ENCODE data around the gene C15orf62.

C15orf62 gene

DNA sequence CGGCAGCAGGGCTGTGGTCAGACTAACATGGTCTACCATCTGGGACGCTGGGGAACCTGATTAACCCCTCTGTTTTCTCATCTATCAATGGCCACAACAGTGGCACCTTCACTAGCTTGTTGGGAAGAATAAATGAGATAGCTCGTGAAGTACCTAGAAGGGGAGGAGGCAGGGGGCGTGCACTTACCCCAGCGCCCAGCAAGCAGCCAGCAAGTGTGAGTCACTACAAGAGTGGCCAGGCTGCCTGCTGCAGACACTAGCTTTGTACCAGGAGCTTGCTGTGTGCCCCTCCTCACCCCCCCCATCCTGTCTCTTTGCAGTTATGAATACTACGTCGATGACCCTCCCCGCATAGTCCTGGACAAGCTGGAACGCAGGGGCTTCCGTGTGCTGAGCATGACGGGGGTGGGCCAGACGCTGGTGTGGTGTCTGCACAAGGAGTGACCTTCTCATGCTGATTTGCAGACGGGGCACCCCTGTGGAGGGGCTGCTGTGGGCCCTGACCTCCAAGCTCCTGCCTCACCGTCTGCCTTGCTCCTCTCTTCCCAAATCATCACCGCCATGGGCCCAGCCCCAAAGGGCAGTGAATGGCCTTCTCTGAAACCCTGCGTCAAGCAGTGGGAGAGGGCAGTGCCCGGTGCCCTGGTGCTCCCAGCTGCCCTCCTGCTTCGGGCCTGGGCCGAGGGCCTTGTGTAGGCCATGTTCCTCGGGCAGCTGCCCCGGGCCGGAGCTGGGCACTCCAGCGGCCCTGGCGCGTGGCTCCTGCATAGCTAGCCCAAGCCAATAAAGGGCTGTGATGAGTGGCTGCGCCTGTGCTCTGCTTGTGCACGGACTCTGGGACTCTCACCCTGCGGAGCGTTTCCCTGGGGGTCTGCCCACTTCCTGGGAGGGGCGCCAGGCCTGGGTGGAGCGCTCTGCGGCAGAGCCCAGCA, 2.6 kb upstream of the C15orf62 start:
- no peaks in the 10 kb centered on the region for H3K27me3 Mint-ChIP-seq
- DNase-seq (no peak), ATAC-seq (no peak)
- no peak overlapping the region for H3K4me3 Mint-ChIP-seq
- no peaks in the 10 kb centered on the region for H3K9me3 Mint-ChIP-seq
- H3K27ac Mint-ChIP-seq, result peak overlapping the region in 1 of 2 donors; percentile 48
- H3K4me1 Mint-ChIP-seq, result peaks cover 88% of the 10 kb centered on the region

DNA sequence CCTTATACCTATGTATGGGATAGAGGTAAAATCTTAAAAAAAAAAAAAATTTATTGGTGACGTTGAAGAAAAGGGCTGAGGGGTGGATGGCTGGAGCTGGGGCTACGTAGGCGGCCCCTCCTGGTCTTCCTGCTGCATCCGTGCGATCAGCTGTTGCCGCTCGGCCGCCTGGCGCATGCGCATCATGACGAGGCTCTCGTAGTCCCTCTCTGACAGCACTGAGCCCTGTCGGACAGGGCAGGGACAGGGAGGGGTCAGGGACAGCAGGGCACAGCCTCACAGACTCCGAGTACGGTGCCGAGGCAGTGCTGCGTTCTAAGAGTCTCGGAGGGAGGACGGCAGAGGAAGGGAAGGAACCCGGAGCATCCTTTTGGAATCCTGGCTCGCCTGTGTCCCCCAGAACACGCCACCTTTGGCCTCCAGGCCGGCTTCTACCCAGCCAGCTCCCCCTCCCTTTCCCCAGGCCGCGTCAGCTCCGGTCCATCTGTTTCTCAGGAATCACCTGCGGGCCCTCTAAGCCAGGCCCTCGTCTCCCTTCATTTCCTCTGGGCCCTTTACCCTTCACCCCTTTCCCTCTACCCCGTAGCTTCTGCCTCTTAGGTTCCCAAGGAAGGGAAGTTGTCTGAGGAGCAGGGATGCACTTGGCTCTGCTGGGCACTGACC, 1.8 kb upstream of the C15orf62 start:
- Mint-ChIP-seq H3K9me3 (no peaks in the 10 kb centered on the region), H3K4me3 (peak overlapping the region in 1 of 2 donors; percentile 74), H3K27ac (peak overlapping the region in 1 of 2 donors; percentile 95), H3K27me3 (no peaks in the 10 kb centered on the region), H3K4me1 (peaks cover 83% of the 10 kb centered on the region)
- no peak for ATAC-seq
- DNase-seq, result no peak

DNA sequence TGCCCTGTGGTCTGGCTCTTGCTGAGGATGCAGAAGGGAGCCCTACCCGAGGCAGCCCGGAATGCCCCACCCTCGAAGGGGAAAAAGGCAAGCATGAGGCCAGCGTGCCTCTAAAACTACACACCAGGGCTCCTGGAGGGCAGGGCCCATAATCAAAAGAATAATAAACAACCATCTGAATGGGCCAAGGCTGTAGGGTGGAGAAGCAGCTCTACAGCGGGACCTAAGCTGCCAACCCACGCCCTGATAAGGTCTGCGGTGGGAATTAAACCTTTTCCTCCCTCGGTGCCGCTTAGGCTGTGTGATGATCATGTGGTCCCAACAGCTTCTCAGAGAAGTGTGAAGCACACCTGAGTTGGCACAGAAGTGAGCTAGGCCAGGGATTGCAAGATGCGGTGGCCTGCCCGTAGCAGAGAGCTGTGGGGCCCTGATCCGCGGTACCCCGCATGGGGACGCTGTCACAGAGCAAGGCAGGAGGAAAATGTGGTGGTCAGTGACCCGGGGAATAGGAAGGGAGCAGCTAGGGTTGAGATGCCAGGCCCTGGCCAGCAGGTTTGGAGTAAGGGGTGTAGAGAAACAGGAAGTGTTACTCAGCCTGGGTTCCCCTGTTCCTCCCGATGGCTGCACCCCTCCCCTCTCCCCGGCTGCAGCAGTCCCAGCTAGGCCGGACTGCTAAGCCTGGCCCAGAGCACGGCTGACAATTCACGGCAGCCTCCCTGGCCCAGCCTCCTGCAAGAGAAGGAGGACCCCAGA, 1.1 kb upstream of the C15orf62 start:
- ATAC-seq, result peak; percentile 3

DNA sequence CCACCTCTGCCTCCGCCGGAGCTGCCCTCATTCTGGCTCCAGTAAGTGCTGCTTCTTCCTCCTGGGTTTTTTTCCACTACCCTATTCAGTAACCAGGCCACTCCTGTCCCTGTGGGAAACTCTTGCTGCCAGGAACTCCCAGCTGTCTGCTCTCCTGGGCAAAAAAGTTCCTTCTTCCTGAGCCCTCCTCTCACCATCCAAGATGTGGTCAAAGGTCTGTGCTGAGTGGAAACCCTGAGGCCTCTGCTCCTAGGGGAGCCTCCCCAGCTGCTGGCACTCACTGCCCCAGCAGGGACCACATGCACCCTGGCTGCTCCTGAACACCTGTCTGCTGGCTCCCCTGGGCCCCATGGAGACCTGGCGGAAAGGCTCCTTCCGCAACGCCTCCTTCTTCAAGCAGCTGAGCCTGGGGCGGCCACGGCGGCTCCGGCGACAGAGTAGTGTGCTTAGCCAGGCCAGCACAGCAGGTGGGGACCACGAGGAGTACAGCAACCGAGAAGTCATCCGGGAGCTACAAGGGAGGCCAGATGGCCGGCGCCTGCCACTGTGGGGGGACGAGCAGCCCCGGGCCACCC, 454 bp downstream of the C15orf62 start:
- H3K4me1 Mint-ChIP-seq, result peaks cover 62% of the 10 kb centered on the region
- no peak for ATAC-seq
- H3K27me3 Mint-ChIP-seq, result no peaks in the 10 kb centered on the region
- DNase-seq, result no peak
- no peaks in the 10 kb centered on the region for H3K9me3 Mint-ChIP-seq
- peak overlapping the region; percentile 74 to 85 for H3K4me3 Mint-ChIP-seq
- peak overlapping the region; percentile 95 to 96 for H3K27ac Mint-ChIP-seq

More for the DNA sequence above, 1.1 kb upstream of the C15orf62 start:
- H3K4me1 Mint-ChIP-seq, result peaks cover 76% of the 10 kb centered on the region
- H3K4me3 Mint-ChIP-seq, result peak overlapping the region; percentile 74 to 85
- H3K27ac Mint-ChIP-seq, result peak overlapping the region; percentile 95 to 96
- H3K9me3 Mint-ChIP-seq, result no peaks in the 10 kb centered on the region
- DNase-seq, result no peak
- H3K27me3 Mint-ChIP-seq, result no peaks in the 10 kb centered on the region

DNA sequence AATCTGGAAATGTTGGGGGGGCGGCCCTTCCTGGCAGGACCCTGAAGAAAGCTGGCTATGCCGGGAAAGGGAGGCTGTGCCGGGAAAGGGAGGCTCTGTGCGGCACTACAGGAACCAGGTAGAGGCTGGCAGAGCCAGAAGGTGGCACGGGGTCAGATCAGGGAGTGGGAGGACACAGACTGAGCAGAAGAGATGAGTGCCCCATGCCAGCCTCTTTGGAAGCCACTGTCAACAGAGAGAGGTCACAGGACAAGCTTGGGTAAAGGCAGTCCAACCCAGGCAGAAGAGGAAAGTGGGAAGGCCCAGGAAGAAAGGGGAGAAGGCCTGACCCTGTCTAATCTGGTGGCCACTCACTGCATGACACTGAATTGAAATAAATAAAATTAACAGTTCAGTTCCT, 1.5 kb downstream of the C15orf62 start:
- Mint-ChIP-seq H3K4me3 (no peak overlapping the region), H3K9me3 (no peaks in the 10 kb centered on the region), H3K27me3 (no peaks in the 10 kb centered on the region), H3K27ac (no peak overlapping the region), H3K4me1 (peaks cover 52% of the 10 kb centered on the region)
- ATAC-seq (no peak), DNase-seq (no peak)

DNA sequence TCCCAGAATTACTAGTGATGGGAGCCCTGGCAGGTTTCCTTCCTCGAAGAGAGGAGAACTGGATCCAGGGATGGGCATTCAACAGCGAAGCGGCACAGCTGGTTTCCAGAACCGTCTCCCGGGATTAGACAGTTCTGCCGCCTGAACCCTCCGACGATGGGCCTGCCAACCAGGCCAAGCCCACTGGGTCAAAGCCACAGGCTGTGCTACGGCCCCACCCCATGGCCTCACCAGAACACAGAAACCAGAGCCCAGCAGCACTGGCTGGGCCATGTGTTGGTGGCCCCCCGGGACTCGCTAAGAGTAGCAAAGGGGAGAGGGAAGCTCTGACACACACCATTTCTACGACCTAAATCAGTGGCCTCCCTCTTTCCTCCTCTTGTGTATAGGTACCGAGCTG, 2.2 kb downstream of the C15orf62 start:
- Mint-ChIP-seq H3K4me3 (no peak overlapping the region), H3K4me1 (peaks cover 52% of the 10 kb centered on the region), H3K27ac (no peak overlapping the region), H3K9me3 (no peaks in the 10 kb centered on the region), H3K27me3 (no peaks in the 10 kb centered on the region)
- ATAC-seq, result no peak
- no peak for DNase-seq

DNA sequence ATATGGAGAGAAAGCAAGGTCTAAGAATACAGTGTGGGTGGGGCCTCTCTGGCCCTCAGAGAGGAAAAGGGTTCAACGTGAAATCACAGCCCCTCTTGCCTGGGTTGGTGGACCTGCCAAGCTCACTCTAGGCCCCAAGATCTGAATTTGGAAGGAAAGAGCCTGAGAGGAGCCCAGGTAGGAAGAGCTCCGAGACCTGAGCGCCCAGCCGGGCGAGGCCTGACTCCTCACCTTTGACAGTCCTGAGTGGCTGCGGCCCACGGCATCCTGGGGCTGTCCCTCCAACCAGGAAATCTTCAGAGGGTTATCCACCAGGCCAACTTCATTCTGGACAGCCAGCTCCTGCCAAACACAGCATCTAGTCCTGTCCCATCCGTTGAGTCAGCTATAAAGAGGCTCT, 3.7 kb downstream of the C15orf62 start:
- ATAC-seq, result no peak
- no peak for DNase-seq
- peaks cover 43% of the 10 kb centered on the region for H3K4me1 Mint-ChIP-seq
- H3K27me3 Mint-ChIP-seq, result no peaks in the 10 kb centered on the region
- no peak overlapping the region for H3K27ac Mint-ChIP-seq
- no peaks in the 10 kb centered on the region for H3K9me3 Mint-ChIP-seq
- H3K4me3 Mint-ChIP-seq, result no peak overlapping the region

DNA sequence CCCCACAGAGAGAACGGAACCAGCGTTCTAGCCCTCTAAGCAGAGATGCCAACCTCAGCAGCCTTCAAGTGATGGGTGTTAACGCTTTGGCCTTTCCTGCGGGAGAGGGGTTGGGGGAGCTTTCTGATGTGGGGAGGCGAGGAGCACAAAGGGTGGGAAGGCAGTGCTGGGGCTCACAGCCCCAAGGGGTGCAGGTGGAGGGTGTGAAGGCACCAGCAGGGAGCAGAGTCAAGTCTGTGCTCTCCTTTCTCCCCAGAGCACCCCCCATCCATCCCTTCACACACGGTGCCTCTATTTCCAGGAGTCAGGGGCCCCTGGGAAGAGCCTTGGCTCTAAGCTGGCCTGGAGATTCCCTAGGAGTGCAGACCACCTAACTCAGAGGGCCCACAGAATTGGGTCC, 4.1 kb downstream of the C15orf62 start:
- DNase-seq (no peak), ATAC-seq (no peak)
- Mint-ChIP-seq H3K9me3 (no peaks in the 10 kb centered on the region), H3K4me1 (peaks cover 39% of the 10 kb centered on the region), H3K27ac (no peak overlapping the region), H3K4me3 (no peak overlapping the region), H3K27me3 (no peaks in the 10 kb centered on the region)

DNA sequence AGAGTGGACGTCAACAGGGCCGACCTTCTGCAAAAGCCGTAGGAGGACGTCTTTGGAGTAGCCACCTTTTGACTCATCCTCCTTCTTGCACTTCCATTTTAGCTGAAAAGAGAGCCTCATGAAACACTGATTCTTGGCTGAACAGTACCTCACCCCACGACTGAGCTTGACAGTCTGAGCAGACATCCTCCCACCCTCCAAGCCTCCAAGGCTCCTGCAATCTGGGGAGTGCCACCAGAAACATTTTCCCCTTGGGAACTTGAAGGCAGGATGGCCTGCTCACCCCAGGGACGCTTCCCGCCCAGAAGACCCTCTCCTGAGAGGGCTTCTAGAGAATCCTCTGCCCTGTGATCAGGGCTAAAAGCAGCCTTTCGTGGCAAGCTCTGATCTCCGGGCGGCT, 5.2 kb downstream of the C15orf62 start:
- peaks cover 28% of the 10 kb centered on the region for H3K4me1 Mint-ChIP-seq
- no peaks in the 10 kb centered on the region for H3K27me3 Mint-ChIP-seq
- H3K4me3 Mint-ChIP-seq, result no peak overlapping the region
- H3K27ac Mint-ChIP-seq, result no peak overlapping the region
- DNase-seq (no peak), ATAC-seq (no peak)
- H3K9me3 Mint-ChIP-seq, result no peaks in the 10 kb centered on the region

DNA sequence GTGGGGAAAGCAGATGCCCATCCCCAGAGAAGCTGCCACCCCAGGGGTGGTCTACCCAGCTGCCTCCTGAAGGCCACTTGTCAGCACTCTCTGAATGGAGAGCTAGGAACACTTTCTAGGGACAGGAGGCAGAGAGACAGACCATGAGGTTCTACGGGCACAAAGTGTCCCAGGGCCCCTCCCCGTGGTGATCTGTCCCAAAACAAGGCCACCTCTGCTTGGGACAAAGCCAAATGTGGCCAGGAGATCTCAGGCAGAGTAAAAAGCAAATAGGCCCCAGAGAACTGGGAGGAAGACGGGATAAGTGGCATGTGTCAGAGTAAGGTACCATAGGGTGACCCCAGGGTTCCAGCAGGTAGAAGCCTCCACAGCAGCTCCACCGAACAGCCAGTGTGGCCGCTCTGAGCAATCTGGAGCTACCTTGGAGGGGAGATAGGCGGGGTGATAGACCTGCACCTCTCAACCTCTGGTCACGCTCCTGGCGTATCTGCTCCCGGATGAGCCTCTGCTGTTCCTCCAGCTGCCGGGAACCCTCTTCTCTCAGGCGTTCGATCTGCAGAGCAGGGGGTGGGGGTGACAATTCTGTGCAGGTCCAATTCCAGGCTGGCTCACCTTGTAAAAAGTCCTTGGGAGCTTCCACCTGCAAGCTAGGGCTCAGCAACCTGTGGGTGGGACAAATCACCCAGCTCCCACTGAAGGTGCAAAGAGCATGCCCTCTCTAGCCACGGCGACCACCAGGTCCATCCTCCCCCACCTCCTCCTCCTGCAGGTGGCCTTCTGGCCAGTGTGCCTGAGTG, 6.2 kb downstream of the C15orf62 start:
- DNase-seq, result no peak
- Mint-ChIP-seq H3K4me3 (no peak overlapping the region), H3K4me1 (peaks cover 18% of the 10 kb centered on the region), H3K9me3 (no peaks in the 10 kb centered on the region), H3K27ac (peak overlapping the region in 1 of 2 donors; percentile 59), H3K27me3 (no peaks in the 10 kb centered on the region)
- ATAC-seq, result no peak

DNA sequence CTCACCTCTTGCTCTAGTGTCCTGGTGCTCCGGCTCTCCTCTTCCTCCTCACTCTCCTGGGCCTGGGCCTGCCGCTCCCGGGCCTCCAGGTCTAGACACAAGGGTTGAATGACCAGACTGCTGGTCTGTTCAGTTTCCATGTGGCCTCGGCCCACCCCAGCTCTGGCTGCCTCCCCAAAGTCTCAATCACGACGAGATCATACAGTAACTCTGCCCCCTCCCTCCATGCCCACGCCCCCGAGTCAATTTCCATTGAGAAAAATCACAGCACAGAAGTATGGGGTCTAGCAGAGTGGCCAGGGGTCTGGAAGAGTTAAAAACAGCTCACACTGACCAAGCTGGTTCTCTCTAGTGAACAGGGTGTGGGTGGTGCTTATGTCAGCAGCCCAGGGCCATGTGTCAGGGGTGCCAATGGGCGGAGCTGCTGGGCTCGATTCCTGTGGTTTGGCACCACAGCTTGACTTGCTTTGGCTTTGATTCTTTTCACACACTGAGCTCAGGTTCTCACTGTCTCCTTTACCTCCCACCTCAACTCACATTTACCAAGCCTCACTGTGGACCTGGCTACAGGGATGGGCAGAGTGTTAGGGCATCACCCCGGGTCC, 6.9 kb downstream of the C15orf62 start:
- Mint-ChIP-seq H3K27ac (peak overlapping the region in 1 of 2 donors; percentile 20), H3K4me1 (peaks cover 14% of the 10 kb centered on the region), H3K9me3 (no peaks in the 10 kb centered on the region), H3K27me3 (no peaks in the 10 kb centered on the region), H3K4me3 (no peak overlapping the region)
- peak in 1 of 2 donors; percentile 50 for DNase-seq
- peak; percentile 93 for ATAC-seq

DNA sequence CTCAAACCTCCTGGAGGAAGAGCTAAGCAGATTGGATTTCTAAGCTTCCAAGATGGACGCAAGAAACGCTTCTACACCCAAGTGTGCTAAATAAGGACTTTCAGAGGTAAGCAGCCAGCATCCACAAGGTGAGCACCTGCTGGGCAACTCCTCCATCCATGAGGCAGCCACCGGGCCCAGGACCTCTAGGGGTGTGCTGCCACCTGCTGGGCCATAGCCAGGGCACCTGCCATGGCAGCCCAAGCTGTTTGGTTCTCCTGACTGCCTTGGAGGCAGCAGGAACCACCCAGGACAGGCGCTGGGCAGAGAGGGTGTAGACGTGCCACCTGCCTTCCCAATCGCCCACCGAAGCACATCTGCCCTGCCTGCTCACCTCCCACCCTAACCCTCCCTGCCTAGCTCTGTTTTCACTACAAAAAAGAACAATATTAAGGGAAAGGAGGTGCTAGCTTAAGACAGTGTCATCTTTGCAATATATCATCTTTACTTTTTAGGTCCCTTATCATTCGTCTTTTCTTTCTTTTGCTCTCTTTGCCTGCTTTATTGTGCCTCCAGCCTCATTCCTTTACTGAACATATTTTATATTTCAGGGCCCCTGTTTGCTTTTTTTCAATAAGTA, 12.9 kb downstream of the C15orf62 start:
- Mint-ChIP-seq H3K4me1 (peaks cover 28% of the 10 kb centered on the region), H3K27ac (no peak overlapping the region), H3K27me3 (no peaks in the 10 kb centered on the region), H3K9me3 (no peaks in the 10 kb centered on the region), H3K4me3 (no peak overlapping the region)
- DNase-seq, result peak; percentile 74 to 82
- peak; percentile 89 for ATAC-seq

DNA sequence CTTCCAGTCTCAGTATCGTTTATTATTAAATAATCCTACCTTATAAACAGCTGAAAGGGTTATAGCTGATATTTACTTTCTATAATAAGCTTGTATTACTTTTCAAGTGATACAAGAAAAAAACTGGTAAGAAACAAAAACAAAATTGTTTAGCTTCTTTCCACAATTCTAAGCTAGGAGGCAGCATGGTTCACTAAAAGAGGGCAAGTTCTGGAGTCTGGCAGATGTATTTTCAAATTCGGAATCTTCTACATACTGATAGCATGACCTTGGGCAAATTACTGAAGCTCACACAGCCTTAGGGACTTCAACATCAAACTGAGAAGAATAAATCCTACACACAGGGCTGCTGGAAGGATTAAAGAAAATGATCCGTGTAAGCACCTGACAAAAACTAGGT, 15.4 kb downstream of the C15orf62 start:
- H3K27me3 Mint-ChIP-seq, result no peaks in the 10 kb centered on the region
- DNase-seq (no peak), ATAC-seq (no peak)
- H3K27ac Mint-ChIP-seq, result no peak overlapping the region
- H3K4me1 Mint-ChIP-seq, result peaks cover 44% of the 10 kb centered on the region
- H3K9me3 Mint-ChIP-seq, result no peaks in the 10 kb centered on the region
- H3K4me3 Mint-ChIP-seq, result no peak overlapping the region

DNA sequence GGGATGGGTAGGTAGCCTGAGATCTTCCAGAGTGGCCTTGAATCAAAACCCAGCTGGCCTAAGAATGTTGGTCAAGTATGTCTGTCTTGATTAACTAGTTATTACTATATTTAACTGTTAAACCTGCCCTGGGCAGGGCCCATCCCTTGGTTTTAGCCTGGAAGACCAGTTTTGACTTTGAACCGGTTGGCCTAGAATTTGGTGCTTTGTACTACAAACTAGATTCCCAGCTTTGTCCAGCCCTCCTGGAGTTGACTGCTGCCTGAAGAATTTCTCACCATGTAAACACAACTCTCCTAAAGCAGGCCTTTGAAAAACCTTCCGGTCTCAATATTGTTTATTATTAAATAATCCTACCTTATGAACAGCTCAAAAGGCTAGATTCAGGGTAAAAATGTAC, 16.0 kb downstream of the C15orf62 start:
- DNase-seq, result no peak
- no peak for ATAC-seq
- Mint-ChIP-seq H3K4me1 (peaks cover 44% of the 10 kb centered on the region), H3K9me3 (no peaks in the 10 kb centered on the region), H3K27ac (no peak overlapping the region), H3K27me3 (no peaks in the 10 kb centered on the region), H3K4me3 (no peak overlapping the region)

Measured in stimulated activated naive CD8-positive, alpha-beta T cell treated with anti-CD3 and anti-CD28 coated beads, Interleukin-15, amount 100 ng/mL, for 72 hours (primary cell).